Endometrial microvascular endothelial cells (primary cell): ENCODE measurements around the gene VRK1. TPM values are rescaled to one million over a fixed set of nuclear protein-coding genes. Genes with fewer than 3 reads are reported as not detected.
"Not testable (repeated sequence)": the region's sequence is repeated elsewhere in the genome, so short reads cannot be mapped to it uniquely, and the experiment has no call there.

Experiments used
- in situ Hi-C: cut with HindIII; loops from 2 replicates; pipeline ENCODE4 v1.10.0; 2017; ENCODE audit warnings: low sequenced_read_pairs, low pct_unique_long_range_greater_than_20kb; ENCODE audit errors: inconsistent ontology term
- total RNA-seq: library from RNA; depleted of rRNA; stranded (reverse); fragments of >200 nt; gene quantifications from one replicate; pipeline ENCODE4 v1.2.3, GENCODE V29; 2015; ENCODE audit errors: inconsistent ontology term

The VRK1 gene
- total RNA-seq, 1 donor from 2014 or later = 17.5 TPM

- in situ Hi-C loops = loop anchor here (10.0 kb wide), 1 partner anchor 48 kb away; no protein-coding TSS in a partner anchor
Measured at GRCh38 chr14:96852823-96853422, 55.7 kb downstream of the VRK1 start.

- in situ Hi-C loops = loop anchor here (10.0 kb wide), 1 partner anchor 54 kb away; no protein-coding TSS in a partner anchor
Measured at GRCh38 chr14:96858643-96859042, 61.5 kb downstream of the VRK1 start.

GRCh38 chr14:96861568-96862310 is 64.6 kb downstream of the VRK1 start:
- in situ Hi-C loops = no loop called here

GRCh38 chr14:96863327-96863985 is 66.3 kb downstream of the VRK1 start:
- in situ Hi-C loops = no loop called here

- in situ Hi-C loops = no loop called here
Measured at GRCh38 chr14:96863986-96864330, 66.8 kb downstream of the VRK1 start.

- in situ Hi-C loops = no loop called here
Measured at GRCh38 chr14:96867634-96868033, 70.5 kb downstream of the VRK1 start.

- in situ Hi-C loops = no loop called here
Measured at GRCh38 chr14:96874127-96874526, 76.9 kb downstream of the VRK1 start.

- in situ Hi-C loops = no loop called here
Measured at GRCh38 chr14:96876747-96877146, 79.6 kb downstream of the VRK1 start.

- in situ Hi-C loops = no loop called here
Measured at GRCh38 chr14:96881713-96882112, 84.5 kb downstream of the VRK1 start.

- in situ Hi-C loops = not testable (repeated sequence)
Measured at GRCh38 chr14:96883974-96884373, 86.8 kb downstream of the VRK1 start.

- in situ Hi-C loops = no loop called here
Measured at GRCh38 chr14:96888158-96888557, 91.0 kb downstream of the VRK1 start.

- in situ Hi-C loops = no loop called here
Measured at GRCh38 chr14:96888593-96888992, 91.4 kb downstream of the VRK1 start.

GRCh38 chr14:96889091-96889490 is 91.9 kb downstream of the VRK1 start:
- in situ Hi-C loops = no loop called here

- in situ Hi-C loops = no loop called here
Measured at GRCh38 chr14:96893966-96894622, 96.9 kb downstream of the VRK1 start.

GRCh38 chr14:96894966-96895365 is 97.8 kb downstream of the VRK1 start:
- in situ Hi-C loops = no loop called here

- in situ Hi-C loops = no loop called here
Measured at GRCh38 chr14:96895658-96896271, 98.6 kb downstream of the VRK1 start.

- in situ Hi-C loops = no loop called here
Measured at GRCh38 chr14:96897184-96897583, 100.0 kb downstream of the VRK1 start.

GRCh38 chr14:96901227-96901626 is 104.0 kb downstream of the VRK1 start:
- in situ Hi-C loops = no loop called here

- in situ Hi-C loops = no loop called here
Measured at GRCh38 chr14:96902004-96902403, 104.8 kb downstream of the VRK1 start.
